DND-41 (cell line): ENCODE results near the gene OR10A5.

Source experiments
- ATAC-seq: fragments of 200-7000 bp; cut with Tn5 transposase; 3 replicates; pipeline ENCODE4 v1.9.1; 2021; ENCODE audit warnings: low read depth; ENCODE audit not compliant: insufficient read depth
- DNase-seq: peaks from one replicate; pipeline ENCODE4 v3.0.0-alpha.2; 2020
- H2AFZ ChIP-seq: 2 replicates; pipeline ENCODE4 v1.6.0; 2012; ENCODE audit warnings: low read depth, low read length
- H3K27ac ChIP-seq: 2 replicates; pipeline ENCODE4 v1.5.1; 2012; ENCODE audit warnings: low read length, inconsistent platforms
- H3K27me3 ChIP-seq: fragments of 200-600 bp; sonication (generic); 2 replicates; pipeline ENCODE4 v1.6.0; 2012; ENCODE audit warnings: low read length, mild to moderate bottlenecking, inconsistent platforms; ENCODE audit not compliant: insufficient read depth, poor library complexity
- H3K36me3 ChIP-seq: 2 replicates; pipeline ENCODE4 v1.5.1; 2012; ENCODE audit warnings: low read length, inconsistent platforms; ENCODE audit not compliant: insufficient read depth
- H3K4me1 ChIP-seq: 2 replicates; pipeline ENCODE4 v1.5.1; 2012; ENCODE audit warnings: mild to moderate bottlenecking, low read length; ENCODE audit not compliant: insufficient read depth
- H3K4me2 ChIP-seq: 2 replicates; pipeline ENCODE4 v1.6.0; 2012; ENCODE audit warnings: mild to moderate bottlenecking, moderate library complexity, low read length, inconsistent platforms; ENCODE audit not compliant: insufficient read depth
- H3K4me3 ChIP-seq, 2 experiments: fragments of 200-600 bp in 1 of 2; shearing (Covaris generic) in 1 of 2; 2 replicates each; pipeline ENCODE4 v1.5.1; 2012 to 2016; ENCODE audit warnings: inconsistent platforms in 2 of 2, low read length in 2 of 2, mild to moderate bottlenecking in 2 of 2, low read depth in 1 of 2, moderate library complexity in 1 of 2
- H3K79me2 ChIP-seq: 2 replicates; pipeline ENCODE4 v1.6.0; 2012; ENCODE audit warnings: low read length, inconsistent platforms; ENCODE audit not compliant: insufficient read depth
- H3K9ac ChIP-seq: 2 replicates; pipeline ENCODE4 v1.6.0; 2012; ENCODE audit warnings: low read depth, mild to moderate bottlenecking, inconsistent platforms, low read length, moderate library complexity
- H3K9me3 ChIP-seq: 2 replicates; pipeline ENCODE4 v1.5.1; 2012; ENCODE audit warnings: low read length, moderate library complexity, mild to moderate bottlenecking, inconsistent platforms; ENCODE audit not compliant: insufficient read depth, severe bottlenecking
- H4K20me1 ChIP-seq: 2 replicates; pipeline ENCODE4 v1.6.0; 2012; ENCODE audit warnings: low read length; ENCODE audit not compliant: insufficient read depth
- EZH2 ChIP-seq: IDR thresholded peaks from 3 replicates; pipeline ENCODE4 v1.6.1; 2012; ENCODE audit warnings: borderline replicate concordance, low read depth, mild to moderate bottlenecking, moderate library complexity, low read length, inconsistent platforms; ENCODE audit not compliant: severe bottlenecking
- TF ChIP-seq, protein P1 (sequence below): IDR thresholded peaks from 2 replicates; pipeline ENCODE4 v1.5.1; 2012; ENCODE audit warnings: borderline replicate concordance, low read length, moderate library complexity, mild to moderate bottlenecking; ENCODE audit not compliant: poor library complexity, severe bottlenecking; ENCODE audit errors: extremely low read depth

Gene OR10A5

DNA sequence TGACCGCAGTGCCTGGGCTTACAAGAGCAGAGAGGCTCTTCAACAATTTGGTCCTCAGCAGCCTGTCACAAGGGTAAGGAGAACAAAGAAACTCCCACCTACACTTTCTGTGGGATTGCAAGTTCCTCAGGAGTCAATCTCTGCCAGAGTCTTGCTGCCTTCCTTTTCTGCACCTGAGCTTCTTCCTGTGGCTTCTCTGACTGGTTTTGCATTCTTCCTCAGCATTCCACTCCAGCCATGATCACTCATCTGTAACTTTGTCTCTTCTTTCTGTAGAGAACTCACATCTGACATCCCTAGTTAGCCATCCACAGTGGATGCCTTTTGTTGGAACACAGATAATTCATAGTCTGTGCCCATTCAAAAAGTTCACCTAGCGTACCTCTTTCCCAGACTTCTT lies 31.8 kb upstream of the OR10A5 start:
- Histone ChIP-seq H3K9ac (no peak overlapping the region), H3K27ac (no peak overlapping the region), H3K4me2 (no peak overlapping the region), H3K36me3 (0 out of 2 replicates have a peak, but pooled peaks cover under 1% of the 10 kb centered on the region), H3K79me2 (no peaks in the 10 kb centered on the region), H3K27me3 (no peaks in the 10 kb centered on the region), H3K4me3 (no peak overlapping the region), H2AFZ (no peak overlapping the region), H4K20me1 (no peaks in the 10 kb centered on the region), H3K4me1 (no peaks in the 10 kb centered on the region), H3K9me3 (peaks cover 10% of the 10 kb centered on the region)
- ATAC-seq, result no peak
- no peak for TF ChIP-seq EZH2
- TF ChIP-seq, protein P1, sequence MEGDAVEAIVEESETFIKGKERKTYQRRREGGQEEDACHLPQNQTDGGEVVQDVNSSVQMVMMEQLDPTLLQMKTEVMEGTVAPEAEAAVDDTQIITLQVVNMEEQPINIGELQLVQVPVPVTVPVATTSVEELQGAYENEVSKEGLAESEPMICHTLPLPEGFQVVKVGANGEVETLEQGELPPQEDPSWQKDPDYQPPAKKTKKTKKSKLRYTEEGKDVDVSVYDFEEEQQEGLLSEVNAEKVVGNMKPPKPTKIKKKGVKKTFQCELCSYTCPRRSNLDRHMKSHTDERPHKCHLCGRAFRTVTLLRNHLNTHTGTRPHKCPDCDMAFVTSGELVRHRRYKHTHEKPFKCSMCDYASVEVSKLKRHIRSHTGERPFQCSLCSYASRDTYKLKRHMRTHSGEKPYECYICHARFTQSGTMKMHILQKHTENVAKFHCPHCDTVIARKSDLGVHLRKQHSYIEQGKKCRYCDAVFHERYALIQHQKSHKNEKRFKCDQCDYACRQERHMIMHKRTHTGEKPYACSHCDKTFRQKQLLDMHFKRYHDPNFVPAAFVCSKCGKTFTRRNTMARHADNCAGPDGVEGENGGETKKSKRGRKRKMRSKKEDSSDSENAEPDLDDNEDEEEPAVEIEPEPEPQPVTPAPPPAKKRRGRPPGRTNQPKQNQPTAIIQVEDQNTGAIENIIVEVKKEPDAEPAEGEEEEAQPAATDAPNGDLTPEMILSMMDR, result no peak
- no peak for DNase-seq

DNA sequence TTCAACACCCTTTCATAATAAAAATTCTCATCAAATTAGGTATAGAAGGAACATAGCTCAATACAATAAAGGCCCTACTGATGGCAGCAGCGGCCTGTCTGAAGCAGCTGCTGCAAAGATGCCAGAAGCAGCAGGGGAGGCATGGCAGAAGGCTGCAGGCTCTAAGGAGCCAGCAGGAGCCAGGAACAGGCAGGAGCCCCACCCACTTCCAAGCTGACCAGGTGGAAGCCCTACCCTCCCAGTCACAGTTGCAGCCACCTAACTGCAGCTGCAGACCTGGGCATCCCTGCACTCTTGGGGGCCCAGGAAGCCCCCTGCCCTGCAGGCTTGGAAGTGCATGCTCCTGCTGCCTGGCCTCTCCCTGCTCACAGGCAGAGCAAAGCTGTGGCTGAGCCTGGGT lies 27.8 kb upstream of the OR10A5 start:
- 0 out of 2 replicates have a peak, but pooled peaks cover 5% of the 10 kb centered on the region for H3K36me3 ChIP-seq
- no peak overlapping the region for H3K4me3 ChIP-seq
- H3K9me3 ChIP-seq, result peaks cover 17% of the 10 kb centered on the region
- H4K20me1 ChIP-seq, result no peaks in the 10 kb centered on the region
- H3K79me2 ChIP-seq, result no peaks in the 10 kb centered on the region
- no peaks in the 10 kb centered on the region for H3K4me1 ChIP-seq
- TF ChIP-seq, protein P1, result no peak
- TF ChIP-seq EZH2, result no peak
- H3K27ac ChIP-seq, result no peak overlapping the region
- DNase-seq (no peak), ATAC-seq (no peak)
- no peak overlapping the region for H2AFZ ChIP-seq
- H3K27me3 ChIP-seq, result no peaks in the 10 kb centered on the region
- no peak overlapping the region for H3K9ac ChIP-seq
- no peak overlapping the region for H3K4me2 ChIP-seq

DNA sequence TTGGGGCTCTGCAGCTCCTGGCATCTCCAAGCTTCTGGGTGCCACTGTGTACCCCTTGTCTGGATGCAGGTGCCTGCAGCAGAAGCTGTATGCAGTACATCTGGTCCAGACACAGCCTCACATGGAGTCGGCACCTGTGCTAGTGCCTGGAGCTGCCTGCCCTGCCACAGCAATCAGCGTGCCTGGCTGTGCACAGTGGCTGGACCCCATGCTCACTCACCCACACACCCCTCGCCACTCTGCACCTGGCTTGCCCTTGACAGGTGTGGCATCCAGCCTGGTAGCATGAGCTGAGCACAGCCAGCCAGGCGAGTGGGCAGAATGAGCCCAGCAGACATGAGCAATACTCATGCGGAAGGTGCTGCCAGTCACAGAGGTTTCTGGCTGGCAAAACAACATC lies 26.5 kb upstream of the OR10A5 start:
- H3K27ac ChIP-seq, result no peak overlapping the region
- no peak for ATAC-seq
- H3K4me1 ChIP-seq, result no peaks in the 10 kb centered on the region
- peaks cover 17% of the 10 kb centered on the region for H3K9me3 ChIP-seq
- H3K36me3 ChIP-seq, result 0 out of 2 replicates have a peak, but pooled peaks cover 5% of the 10 kb centered on the region
- no peak overlapping the region for H3K4me3 ChIP-seq
- H3K4me2 ChIP-seq, result no peak overlapping the region
- no peak overlapping the region for H2AFZ ChIP-seq
- no peak overlapping the region for H3K9ac ChIP-seq
- no peaks in the 10 kb centered on the region for H3K27me3 ChIP-seq
- H4K20me1 ChIP-seq, result no peaks in the 10 kb centered on the region
- H3K79me2 ChIP-seq, result no peaks in the 10 kb centered on the region
- TF ChIP-seq, protein P1, result no peak
- no peak for TF ChIP-seq EZH2
- no peak for DNase-seq
